ENCODE results near the gene RSL1D1. TPM values are rescaled to one million over a fixed set of nuclear protein-coding genes. Genes with fewer than 3 reads are reported as not detected.

Gene RSL1D1
- total RNA-seq (2022; extraction: Qiagen RNA extraction; ENCODE audit: low read depth) = 228 to 259 TPM (median 235 TPM) in 5 replicates

DNA sequence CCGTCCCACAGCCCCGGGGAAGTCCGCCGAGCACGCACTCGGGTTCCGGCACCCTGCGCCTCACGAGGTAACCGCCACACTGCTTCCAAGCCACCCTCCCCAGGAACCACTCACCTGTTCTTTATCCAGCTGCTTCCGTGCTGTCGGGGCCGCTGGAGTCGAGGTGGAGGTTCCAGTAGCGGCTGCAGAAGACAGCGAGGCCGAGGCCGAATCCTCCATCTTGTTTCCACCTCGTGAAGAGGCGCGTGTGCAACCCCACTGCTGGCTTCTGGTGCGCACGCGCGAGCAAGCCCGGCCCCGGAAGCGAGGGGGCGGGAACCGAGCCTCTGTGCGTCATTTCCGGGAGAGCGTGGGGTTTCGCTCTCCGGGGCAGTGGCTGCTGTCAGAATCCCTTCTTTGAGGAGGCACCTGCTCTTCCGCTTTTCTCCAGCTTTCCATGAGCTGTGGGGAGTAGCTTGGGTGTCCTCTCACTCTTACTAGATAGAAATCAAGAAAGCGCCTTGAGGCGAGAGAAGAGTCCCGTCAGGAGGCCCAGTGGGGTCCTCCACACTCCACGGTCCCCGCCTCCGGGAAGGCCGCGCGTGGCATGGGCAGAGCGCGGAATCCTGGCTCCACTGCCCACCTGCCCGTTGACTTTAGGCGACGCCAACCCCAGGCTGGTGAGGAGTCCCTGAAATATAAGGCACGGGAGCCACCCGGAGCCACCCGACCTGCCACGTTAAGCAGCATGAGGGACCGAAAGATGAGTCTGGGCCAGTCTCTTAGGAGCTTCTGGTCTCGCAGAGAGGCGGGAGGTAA is at the start of gene RSL1D1:
Gene RSL1D1 (minus strand): TSS at position 249 of the 798 bp plus-strand sequence. CDS start 30 bp downstream, at position 219.

DNA sequence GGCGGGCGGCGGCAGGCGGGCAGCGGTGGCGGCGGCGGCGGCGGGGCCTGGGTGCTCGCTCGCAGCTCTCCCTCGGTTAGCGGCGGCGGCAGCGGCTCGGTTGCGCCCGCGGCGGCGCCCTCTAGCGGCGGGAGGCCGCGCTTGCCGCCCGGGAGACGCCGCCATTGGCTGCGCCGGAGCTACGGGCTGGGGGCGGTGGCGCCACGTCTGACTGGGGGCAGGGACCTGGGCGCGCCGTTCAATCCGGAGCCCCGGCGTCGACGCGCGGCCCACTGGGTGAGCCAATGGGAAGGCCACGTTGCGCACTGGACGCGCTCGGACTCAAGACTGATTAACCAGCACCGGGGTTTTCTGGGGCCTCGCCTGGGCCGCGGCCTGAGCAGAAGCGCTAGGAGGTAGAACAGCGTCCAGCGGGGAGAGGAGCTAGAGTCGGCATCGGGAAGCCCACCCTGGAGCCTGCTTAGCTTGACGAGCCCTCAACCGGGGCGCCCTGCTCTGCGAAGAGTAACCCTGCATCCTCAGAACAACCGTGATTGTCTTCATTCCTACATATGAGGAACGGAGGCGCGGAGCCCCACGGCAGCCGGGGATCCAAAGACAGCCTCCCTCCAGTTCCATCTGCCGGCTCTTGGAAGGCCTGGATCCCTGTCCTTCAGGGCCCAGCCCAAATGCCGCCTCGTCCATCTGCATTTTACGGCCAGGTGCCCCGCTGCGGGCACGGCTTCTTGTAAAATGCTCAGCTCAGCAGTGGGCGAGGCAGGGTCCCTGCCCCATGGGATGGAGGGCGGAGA is 54.0 kb downstream of the RSL1D1 start, which contains the start of gene ZC3H7A:
Gene ZC3H7A (minus strand): TSS at position 93 of the 791 bp plus-strand sequence. CDS start 14,904 bp downstream, outside the sequence.

Other genes starting within 250 kb of the RSL1D1 start
- gene SNN, start 183.1 kb downstream of the RSL1D1 start, total RNA-seq (2022; extraction: Qiagen RNA extraction; ENCODE audit: low read depth) = 14.5 to 17.7 TPM (median 17.2 TPM) in 5 replicates
- gene TXNDC11, start 108.7 kb downstream of the RSL1D1 start, total RNA-seq (2022; extraction: Qiagen RNA extraction; ENCODE audit: low read depth) = 33.9 to 41.5 TPM (median 40.8 TPM) in 5 replicates
- gene ZC3H7A, start 54.3 kb downstream of the RSL1D1 start, total RNA-seq (2022; extraction: Qiagen RNA extraction; ENCODE audit: low read depth) = 24.2 to 32.2 TPM (median 28.0 TPM) in 5 replicates
- 175 to 208 TPM (median 185 TPM) in 5 replicates for gene GSPT1, start 64.4 kb upstream of the RSL1D1 start, total RNA-seq (2022; extraction: Qiagen RNA extraction; ENCODE audit: low read depth)
- 2.5 to 4.1 TPM (median 3.5 TPM) in 5 replicates for gene NPIPB2, start 90.5 kb upstream of the RSL1D1 start, total RNA-seq (2022; extraction: Qiagen RNA extraction; ENCODE audit: low read depth)
- gene TNFRSF17, start 113.7 kb upstream of the RSL1D1 start, total RNA-seq (2022; extraction: Qiagen RNA extraction; ENCODE audit: low read depth) = not detected in 5 replicates
- gene SNX29, start 125.2 kb upstream of the RSL1D1 start, total RNA-seq (2022; extraction: Qiagen RNA extraction; ENCODE audit: low read depth) = 2.2 to 3.0 TPM (median 2.5 TPM) in 5 replicates

All from A549 treated with GW870086 at 1 μM for 4 hours (cell line).